Activated CD8-positive, alpha-beta memory T cell treated with anti-CD3 and anti-CD28 coated beads for 1 hour (primary cell): ENCODE results near the gene MRPL36.

Experiments used
- DNase-seq, 2 donors: peaks; one replicate each; pipeline ENCODE4 v3.0.0-alpha.2; 2020; ENCODE audit warnings: low read depth in 1 of 2; ENCODE audit errors: extremely low read depth in 1 of 2

MRPL36 gene

GRCh38 chr5:1751864-1752822 is 47.5 kb downstream of the MRPL36 start:
- DNase-seq = no peak

DNA sequence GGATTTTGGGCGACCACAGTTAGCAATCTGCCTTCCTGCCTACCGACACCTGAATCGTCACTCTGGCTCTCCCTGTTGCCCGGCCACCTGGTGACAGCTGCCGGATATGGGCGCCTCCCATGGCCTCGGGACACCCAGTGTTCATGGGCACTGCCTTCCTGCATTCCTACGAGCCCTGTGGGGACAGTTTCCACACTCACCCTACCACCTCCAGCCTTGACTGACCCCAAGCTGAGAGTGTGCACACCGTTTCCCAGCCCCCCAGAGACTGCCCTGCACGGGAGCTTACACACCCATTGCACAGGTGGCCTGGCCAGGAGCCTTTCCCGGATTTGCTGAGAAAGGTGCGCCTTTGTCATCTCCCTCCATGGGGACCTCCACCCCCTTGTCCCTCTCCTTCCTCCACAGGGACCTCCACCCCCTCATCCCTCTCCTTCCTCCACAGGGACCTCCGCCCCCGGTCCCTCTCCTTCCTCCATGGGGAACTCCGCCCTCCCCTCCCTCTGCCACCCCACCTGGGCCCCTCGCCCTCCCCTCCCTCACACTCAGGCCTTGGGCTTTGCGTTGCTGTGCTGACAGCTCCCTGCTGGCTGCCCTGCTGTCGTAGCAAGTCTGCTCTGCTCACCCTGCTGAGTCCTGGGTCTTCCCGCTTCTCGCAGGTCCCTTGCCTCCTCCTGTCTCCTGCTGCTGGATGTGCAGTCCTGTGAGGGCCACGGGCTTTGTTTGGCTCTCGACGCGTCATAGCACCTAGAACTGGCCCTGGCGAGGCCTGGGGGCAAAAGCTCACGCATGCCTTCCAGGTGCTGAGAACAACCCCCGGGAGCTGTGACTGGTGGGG is 48.4 kb downstream of the MRPL36 start:
- DNase-seq = no peak

GRCh38 chr5:1750469-1750868 is 49.2 kb downstream of the MRPL36 start:
- no peak for DNase-seq

DNA sequence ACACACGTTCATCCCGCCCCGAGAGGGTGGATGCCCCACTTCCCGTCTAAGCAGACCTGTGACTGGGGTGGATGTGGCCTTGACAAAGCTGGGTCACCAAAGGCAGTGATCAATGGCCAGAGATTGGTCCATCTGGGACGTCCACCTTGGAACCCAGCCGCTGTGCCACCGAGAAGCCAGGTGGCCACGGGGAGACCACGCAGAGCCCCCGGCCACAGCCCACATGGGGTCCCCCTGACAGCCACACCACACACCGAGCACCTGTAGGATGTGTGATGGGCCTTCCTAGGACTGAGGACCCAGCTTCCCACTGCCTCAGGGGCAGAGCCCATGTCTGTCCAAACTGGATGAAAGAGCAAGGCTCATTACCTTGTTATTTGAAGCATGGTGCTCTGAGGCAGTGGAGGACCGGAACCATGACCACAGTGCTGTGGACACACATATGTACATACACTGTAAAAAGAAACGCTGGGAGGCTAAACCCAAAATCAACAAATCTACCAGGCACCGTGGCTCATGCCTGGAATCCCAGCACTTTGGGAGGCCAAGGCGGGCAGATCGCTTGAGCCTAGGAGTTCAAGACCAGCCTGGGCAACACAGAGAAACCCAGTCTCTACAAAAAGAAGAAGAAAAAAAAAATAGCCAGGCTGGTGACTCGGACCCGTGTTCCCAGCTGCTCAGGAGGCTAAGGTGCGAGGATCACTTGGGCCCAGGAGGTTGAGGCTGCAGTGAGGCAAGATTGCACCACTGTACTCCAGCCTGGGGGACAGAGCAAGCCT is 50.1 kb downstream of the MRPL36 start:
- no peak for DNase-seq

GRCh38 chr5:1748845-1749244 is 50.8 kb downstream of the MRPL36 start:
- no peak for DNase-seq
